Activated CD4-positive, alpha-beta T cell treated with anti-CD3 and anti-CD28 coated beads, Interleukin-2, amount 10 ng/mL, durations not matched to agents 24 days and 14 days (primary cell): ENCODE measurements around the gene IKBKG. TPM values are rescaled to one million over a fixed set of nuclear protein-coding genes. Genes with fewer than 3 reads are reported as not detected.
"Not testable (repeated sequence)": the region's sequence is repeated elsewhere in the genome, so short reads cannot be mapped to it uniquely, and the experiment has no call there.

Source experiments
- DNase-seq: peaks from one replicate; pipeline ENCODE4 v3.0.0; 2022
- H3K27ac Mint-ChIP-seq: one replicate; pipeline ENCODE4 v1.8.0; 2022; ENCODE audit warnings: mild to moderate bottlenecking, mixed read lengths
- H3K27me3 Mint-ChIP-seq: one replicate; pipeline ENCODE4 v1.8.0; 2022; ENCODE audit warnings: mixed read lengths
- H3K36me3 Mint-ChIP-seq: one replicate; pipeline ENCODE4 v1.8.0; 2022; ENCODE audit warnings: low read depth, mild to moderate bottlenecking, mixed read lengths
- H3K4me1 Mint-ChIP-seq: one replicate; pipeline ENCODE4 v1.8.0; 2021; ENCODE audit warnings: mixed read lengths
- H3K4me3 Mint-ChIP-seq: one replicate; pipeline ENCODE4 v1.8.0; 2022; ENCODE audit warnings: mild to moderate bottlenecking, moderate library complexity, mixed read lengths
- H3K9me3 Mint-ChIP-seq: one replicate; pipeline ENCODE4 v1.8.0; 2021; ENCODE audit warnings: mixed read lengths
- intact Hi-C: fragments of 100-400 bp; cut with micrococcal nuclease; formaldehyde crosslinking; loops from one replicate; pipeline ENCODE4 v1.15.1; 2023
- total RNA-seq: library from RNA; stranded (reverse); gene quantifications from 2 replicates; pipeline ENCODE4 v1.2.3, GENCODE V29; 2022

The IKBKG gene
- total RNA-seq, 1 donor from 2014 or later = 37.7 TPM

GRCh38 chrX:154611146-154611545 is 63.7 kb downstream of the IKBKG start:
- H3K4me3 Mint-ChIP-seq, H3K4me1 Mint-ChIP-seq, H3K27me3 Mint-ChIP-seq, H3K36me3 Mint-ChIP-seq, intact Hi-C loops, H3K9me3 Mint-ChIP-seq, H3K27ac Mint-ChIP-seq, DNase-seq: not testable (repeated sequence)

- not testable (repeated sequence) for H3K36me3 Mint-ChIP-seq
Measured at GRCh38 chrX:154613586-154613985, 66.2 kb downstream of the IKBKG start.

More at GRCh38 chrX:154613586-154613985, 66.2 kb downstream of the IKBKG start:
- DNase-seq, H3K4me1 Mint-ChIP-seq, H3K9me3 Mint-ChIP-seq, H3K27me3 Mint-ChIP-seq, H3K4me3 Mint-ChIP-seq, intact Hi-C loops, H3K27ac Mint-ChIP-seq: not testable (repeated sequence)

Other genes starting within 250 kb of the IKBKG start
- gene FLNA, start 173.0 kb upstream of the IKBKG start, total RNA-seq = 824 and 840 TPM in 2 replicates
- 91.7 and 92.8 TPM in 2 replicates for gene EMD, start 168.3 kb upstream of the IKBKG start, total RNA-seq
- 2,338 and 2,364 TPM in 2 replicates for gene RPL10, start 149.2 kb upstream of the IKBKG start, total RNA-seq
- 13.5 and 13.8 TPM in 2 replicates for gene DNASE1L1, start 138.4 kb upstream of the IKBKG start, total RNA-seq
- 65.5 and 66.0 TPM in 2 replicates for gene TAFAZZIN, start 136.1 kb upstream of the IKBKG start, total RNA-seq
- gene ATP6AP1, start 118.9 kb upstream of the IKBKG start, total RNA-seq = 43.5 and 43.6 TPM in 2 replicates
- 118 and 120 TPM in 2 replicates for gene GDI1, start 110.5 kb upstream of the IKBKG start, total RNA-seq
- gene FAM50A, start 103.5 kb upstream of the IKBKG start, total RNA-seq = 85.4 and 85.9 TPM in 2 replicates
- 48.3 and 55.9 TPM in 2 replicates for gene PLXNA3, start 89.3 kb upstream of the IKBKG start, total RNA-seq
- 53.0 and 53.1 TPM in 2 replicates for gene LAGE3, start 68.3 kb upstream of the IKBKG start, total RNA-seq
- 54.8 and 57.3 TPM in 2 replicates for gene UBL4A, start 61.0 kb upstream of the IKBKG start, total RNA-seq
- 18.2 and 20.8 TPM in 2 replicates for gene SLC10A3, start 57.0 kb upstream of the IKBKG start, total RNA-seq
- gene FAM3A, start 31.4 kb upstream of the IKBKG start, total RNA-seq = 36.5 and 38.0 TPM in 2 replicates
- gene G6PD, start 774 bp upstream of the IKBKG start, total RNA-seq = 72.5 and 75.0 TPM in 2 replicates
- not detected in 2 replicates for gene CTAG1A, start 37.5 kb downstream of the IKBKG start, total RNA-seq
- gene CTAG1B, start 71.7 kb downstream of the IKBKG start, total RNA-seq = not detected in 2 replicates
- gene CTAG2, start 106.0 kb downstream of the IKBKG start, total RNA-seq = not detected in 2 replicates
- gene GAB3, start 203.5 kb downstream of the IKBKG start, total RNA-seq = 3.5 and 3.6 TPM in 2 replicates
- gene DKC1, start 215.2 kb downstream of the IKBKG start, total RNA-seq = 183 and 196 TPM in 2 replicates